ENCODE data around the gene ZNF628. TPM values are rescaled to one million over a fixed set of nuclear protein-coding genes. Genes with fewer than 3 reads are reported as not detected.

Gene ZNF628
- total and polyA plus RNA-seq, 2 donors (not counting 1 experiment from before 2014, with no cell fraction given): 13.3 to 18.3 TPM

DNA sequence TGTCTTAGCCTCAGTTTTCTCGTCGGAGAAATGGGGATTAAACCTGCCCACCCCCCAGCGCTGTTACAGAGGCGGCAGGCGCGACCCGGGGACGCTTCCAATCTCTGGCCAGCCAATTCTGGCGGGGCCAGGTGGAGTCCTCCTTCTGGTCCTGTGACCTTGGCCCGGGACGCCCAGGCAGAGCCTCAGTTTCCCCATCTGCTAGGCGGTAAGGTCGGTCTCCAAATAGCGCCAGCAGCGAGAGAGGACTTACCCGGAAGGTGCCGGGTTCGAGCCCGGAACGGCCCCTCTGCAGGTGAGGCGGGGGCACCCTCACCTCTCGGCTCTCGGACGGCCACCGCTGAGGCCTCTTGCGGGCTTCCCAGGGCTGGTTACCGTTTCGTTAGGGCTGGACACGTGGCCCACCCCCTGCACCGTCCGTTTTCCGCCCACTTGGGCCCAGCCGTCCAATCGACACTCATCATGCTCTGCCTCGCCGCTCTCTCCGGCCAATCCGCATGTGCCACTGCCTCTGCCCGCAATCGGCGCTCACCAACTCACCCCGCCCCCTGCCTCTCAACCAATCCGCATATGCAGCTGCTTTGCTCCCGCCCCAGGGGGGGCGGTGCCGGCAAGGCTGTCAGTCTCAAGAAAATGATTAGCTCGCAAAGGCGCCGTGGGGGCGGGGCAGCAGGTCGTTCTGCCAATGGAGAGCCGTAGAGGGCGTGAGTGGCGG lies 15.0 kb upstream of the ZNF628 start, which contains the start of gene ISOC2:
Gene ISOC2 (minus strand): TSS at position 384 of the 715 bp plus-strand sequence. CDS start 5,156 bp downstream, outside the sequence.
- Mint-ChIP-seq H3K4me1 (peaks cover 20% of the 10 kb centered on the region), H3K4me3 (peak within 1 kb of the TSS; percentile 87), H3K27me3 (no peaks in the 10 kb centered on the region), H3K9me3 (ENCODE audit: insufficient read depth) (no peaks in the 10 kb centered on the region), H3K27ac (peak within 1 kb of the TSS; percentile 81)
- Histone ChIP-seq H3K4me2 (replicated peaks; ENCODE audit: low read depth, low read length, poor library complexity, severe bottlenecking) (peak within 1 kb of the TSS; percentile 89), H2AFZ (ENCODE audit: insufficient read depth, low read depth, low read length, poor library complexity, severe bottlenecking) (peak within 1 kb of the TSS; percentile 77), H4K20me1 (ENCODE audit: control insufficient read depth, insufficient read depth, low read length, poor library complexity, severe bottlenecking) (no peaks in the 10 kb centered on the region), H3K4me1 (ENCODE audit: control insufficient read depth in 2 of 2, insufficient read depth in 2 of 2, low read length in 2 of 2) (peaks cover 10 to 14% of the 10 kb centered on the region in 2 donors), H3K27ac (ENCODE audit: low read length in 2 of 2) (peak within 1 kb of the TSS; percentile 73 to 78), H3K79me2 (ENCODE audit: control insufficient read depth, insufficient read depth, low read length) (no peaks in the 10 kb centered on the region), H3K36me3 (replicated peaks in 1 of 2; ENCODE audit: control extremely low read depth in 1 of 2, control insufficient read depth in 1 of 2, extremely low read depth in 1 of 2, insufficient read depth in 2 of 2, low read length in 1 of 2) (no peaks in the 10 kb centered on the region), H3K4me3 (ENCODE audit: control extremely low read depth in 1 of 5, extremely low read depth in 1 of 5, insufficient read depth in 1 of 5, low read depth in 2 of 5, low read length in 4 of 5) (peak within 1 kb of the TSS; percentile 56 to 98 (median 90)), H3K9me3 (ENCODE audit: control extremely low read depth in 1 of 3, control insufficient read depth in 2 of 3, insufficient read depth in 1 of 3, low read length in 2 of 3) (peaks cover 0 to 3% (median 0%) of the 10 kb centered on the region in 3 donors), H3K27me3 (replicated peaks in 1 of 4; ENCODE audit: control extremely low read depth in 1 of 4, control insufficient read depth in 3 of 4, insufficient read depth in 4 of 4, low read length in 3 of 4) (no peaks in the 10 kb centered on the region), H3K9ac (ENCODE audit: low read length) (peak within 1 kb of the TSS; percentile 80)
- ATAC-seq (ENCODE audit: low read depth) (peak; percentile 97), DNase-seq (peak; percentile 100)
- intact Hi-C loops (cut with micrococcal nuclease): loop anchor here (1.0 to 5.0 kb wide), 7 partner anchors 15 to 202 kb away; partner anchors contain the start of genes HSPBP1, KMT5C, PPP6R1 and UBE2S
- no peak for TF ChIP-seq EZH2 (IDR thresholded peaks at IDR 0.05; ENCODE audit: borderline replicate concordance, insufficient read depth, low read depth, low read length, poor library complexity, severe bottlenecking)
- TF ChIP-seq, protein P1, sequence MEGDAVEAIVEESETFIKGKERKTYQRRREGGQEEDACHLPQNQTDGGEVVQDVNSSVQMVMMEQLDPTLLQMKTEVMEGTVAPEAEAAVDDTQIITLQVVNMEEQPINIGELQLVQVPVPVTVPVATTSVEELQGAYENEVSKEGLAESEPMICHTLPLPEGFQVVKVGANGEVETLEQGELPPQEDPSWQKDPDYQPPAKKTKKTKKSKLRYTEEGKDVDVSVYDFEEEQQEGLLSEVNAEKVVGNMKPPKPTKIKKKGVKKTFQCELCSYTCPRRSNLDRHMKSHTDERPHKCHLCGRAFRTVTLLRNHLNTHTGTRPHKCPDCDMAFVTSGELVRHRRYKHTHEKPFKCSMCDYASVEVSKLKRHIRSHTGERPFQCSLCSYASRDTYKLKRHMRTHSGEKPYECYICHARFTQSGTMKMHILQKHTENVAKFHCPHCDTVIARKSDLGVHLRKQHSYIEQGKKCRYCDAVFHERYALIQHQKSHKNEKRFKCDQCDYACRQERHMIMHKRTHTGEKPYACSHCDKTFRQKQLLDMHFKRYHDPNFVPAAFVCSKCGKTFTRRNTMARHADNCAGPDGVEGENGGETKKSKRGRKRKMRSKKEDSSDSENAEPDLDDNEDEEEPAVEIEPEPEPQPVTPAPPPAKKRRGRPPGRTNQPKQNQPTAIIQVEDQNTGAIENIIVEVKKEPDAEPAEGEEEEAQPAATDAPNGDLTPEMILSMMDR (IDR thresholded peaks at IDR 0.05): no peak
- ChIA-PET CTCF (interaction anchor here (0.6 to 2.3 kb wide), 7 partner anchors 8 to 320 kb away, joined by 3 to 18 read pairs (median 3); partner anchors contain the start of genes PPP6R1 and ZNF628), POLR2A (interaction anchor here (0.6 to 1.1 kb wide), 8 partner anchors 15 to 924 kb away, joined by 3 to 14 read pairs (median 4); partner anchors contain the start of genes FIZ1, TMEM238, ZNF524 and ZNF628)
- WGBS (ENCODE audit: insufficient coverage): under 1% methylated on average over 54 of the region's 54 CpGs
